ENCODE data around the gene GMPR2. TPM values are rescaled to one million over a fixed set of nuclear protein-coding genes. Genes with fewer than 3 reads are reported as not detected.

Gene GMPR2
- total and polyA plus RNA-seq, 2 experiments from 2014 or later: 55.0 to 70.9 TPM

- Histone ChIP-seq H3K9me2 (ENCODE audit: insufficient read depth) (no peaks in the 10 kb centered on the region), H3K27ac (no peak overlapping the region), H3K4me3 (no peak overlapping the region), H4K20me1 (ENCODE audit: insufficient read depth) (no peaks in the 10 kb centered on the region), H3K36me3 (ENCODE audit: low read depth) (no peaks in the 10 kb centered on the region), H3K79me2 (ENCODE audit: insufficient read depth) (no peaks in the 10 kb centered on the region), H3K27me3 (replicated peaks; ENCODE audit: insufficient read depth) (no peaks in the 10 kb centered on the region), H2AFZ (no peak overlapping the region), H3K4me1 (ENCODE audit: insufficient read depth) (peaks cover 17% of the 10 kb centered on the region), H3K9ac (no peak overlapping the region), H3F3A (ENCODE audit: insufficient read depth) (peaks cover 16% of the 10 kb centered on the region; the same call in 1 of the 2 replicates), H3K9me3 (ENCODE audit: low read depth) (no peaks in the 10 kb centered on the region), H3K4me2 (ENCODE audit: unreplicated experiment) (no peak overlapping the region)
- no peak for TF ChIP-seq EZH2 (IDR thresholded peaks at IDR 0.05; ENCODE audit: insufficient read depth, poor library complexity, severe bottlenecking)
- TF ChIP-seq EZH2phosphoT487 (IDR thresholded peaks at IDR 0.05; ENCODE audit: insufficient read depth, low read depth): no peak
- in situ Hi-C loops (cut with MboI): no loop called here
- DNase-seq: no peak
- WGBS, 2 experiments (ENCODE audit: low coverage in 1 of 2, low lambda C conversion rate in 2 of 2, missing lambda C conversion rate in 2 of 2): 83 to 90% methylated on average over 8 of the region's 8 CpGs
Observed at GRCh38 chr14:24255438-24255837, 22.7 kb downstream of the GMPR2 start.

- H3K9me3 ChIP-seq (ENCODE audit: low read depth): no peaks in the 10 kb centered on the region
- H3K4me3 ChIP-seq: no peak overlapping the region
- H3K79me2 ChIP-seq (ENCODE audit: insufficient read depth): no peaks in the 10 kb centered on the region
- H2AFZ ChIP-seq: no peak overlapping the region
- DNase-seq: no peak
- WGBS, 2 experiments (ENCODE audit: low coverage in 1 of 2, low lambda C conversion rate in 2 of 2, missing lambda C conversion rate in 2 of 2): 89 to 95% methylated on average over 11 to 12 of the region's 12 CpGs
- no peaks in the 10 kb centered on the region for H4K20me1 ChIP-seq (ENCODE audit: insufficient read depth)
- H3K27ac ChIP-seq: no peak overlapping the region
- no peaks in the 10 kb centered on the region for H3K27me3 ChIP-seq (replicated peaks; ENCODE audit: insufficient read depth)
- H3K9ac ChIP-seq: no peak overlapping the region
- TF ChIP-seq EZH2 (IDR thresholded peaks at IDR 0.05; ENCODE audit: insufficient read depth, poor library complexity, severe bottlenecking) (no peak), EZH2phosphoT487 (IDR thresholded peaks at IDR 0.05; ENCODE audit: insufficient read depth, low read depth) (no peak)
- H3F3A ChIP-seq (ENCODE audit: insufficient read depth): peaks cover 13% of the 10 kb centered on the region; the same call in 1 of the 2 replicates
- in situ Hi-C loops (cut with MboI): no loop called here
- H3K4me1 ChIP-seq (ENCODE audit: insufficient read depth): peaks cover 17% of the 10 kb centered on the region
- no peaks in the 10 kb centered on the region for H3K36me3 ChIP-seq (ENCODE audit: low read depth)
- no peaks in the 10 kb centered on the region for H3K9me2 ChIP-seq (ENCODE audit: insufficient read depth)
- no peak overlapping the region for H3K4me2 ChIP-seq (ENCODE audit: unreplicated experiment)
Observed at GRCh38 chr14:24255931-24256711, 23.4 kb downstream of the GMPR2 start.

GRCh38 chr14:24256960-24257359, 24.2 kb downstream of the GMPR2 start:
- no peaks in the 10 kb centered on the region for H4K20me1 ChIP-seq (ENCODE audit: insufficient read depth)
- TF ChIP-seq EZH2phosphoT487 (IDR thresholded peaks at IDR 0.05; ENCODE audit: insufficient read depth, low read depth) (no peak), EZH2 (IDR thresholded peaks at IDR 0.05; ENCODE audit: insufficient read depth, poor library complexity, severe bottlenecking) (no peak)
- no peak overlapping the region for H3K4me2 ChIP-seq (ENCODE audit: unreplicated experiment)
- H3K4me1 ChIP-seq (ENCODE audit: insufficient read depth): peaks cover 11% of the 10 kb centered on the region
- no peak overlapping the region for H3K4me3 ChIP-seq
- H3K9ac ChIP-seq: no peak overlapping the region
- H3K9me3 ChIP-seq (ENCODE audit: low read depth): no peaks in the 10 kb centered on the region
- H3F3A ChIP-seq (ENCODE audit: insufficient read depth): peaks cover 4% of the 10 kb centered on the region; the same call in 1 of the 2 replicates
- H3K27ac ChIP-seq: no peak overlapping the region
- WGBS, 2 experiments (ENCODE audit: low coverage in 1 of 2, low lambda C conversion rate in 2 of 2, missing lambda C conversion rate in 2 of 2): 49 to 58% methylated on average over 4 of the region's 4 CpGs
- no peak for DNase-seq
- H3K27me3 ChIP-seq (replicated peaks; ENCODE audit: insufficient read depth): no peaks in the 10 kb centered on the region
- no peaks in the 10 kb centered on the region for H3K36me3 ChIP-seq (ENCODE audit: low read depth)
- no peaks in the 10 kb centered on the region for H3K9me2 ChIP-seq (ENCODE audit: insufficient read depth)
- H2AFZ ChIP-seq: no peak overlapping the region
- in situ Hi-C loops (cut with MboI): no loop called here
- no peaks in the 10 kb centered on the region for H3K79me2 ChIP-seq (ENCODE audit: insufficient read depth)

- WGBS, 2 experiments (ENCODE audit: low coverage in 1 of 2, low lambda C conversion rate in 2 of 2, missing lambda C conversion rate in 2 of 2): 94% methylated on average over 7 to 9 of the region's 9 CpGs
- in situ Hi-C loops (cut with MboI): no loop called here
- no peak overlapping the region for H3K4me2 ChIP-seq (ENCODE audit: unreplicated experiment)
Observed at GRCh38 chr14:24258119-24258518, 25.4 kb downstream of the GMPR2 start.

More at GRCh38 chr14:24258119-24258518, 25.4 kb downstream of the GMPR2 start:
- TF ChIP-seq EZH2 (IDR thresholded peaks at IDR 0.05; ENCODE audit: insufficient read depth, poor library complexity, severe bottlenecking) (no peak), EZH2phosphoT487 (IDR thresholded peaks at IDR 0.05; ENCODE audit: insufficient read depth, low read depth) (no peak)
- peaks cover 7% of the 10 kb centered on the region for H3K4me1 ChIP-seq (ENCODE audit: insufficient read depth)
- no peak overlapping the region for H3K4me3 ChIP-seq
- no peak for DNase-seq
- H3K79me2 ChIP-seq (ENCODE audit: insufficient read depth): no peaks in the 10 kb centered on the region
- no peak overlapping the region for H3K9ac ChIP-seq
- H3K9me3 ChIP-seq (ENCODE audit: low read depth): no peaks in the 10 kb centered on the region
- H3K9me2 ChIP-seq (ENCODE audit: insufficient read depth): no peaks in the 10 kb centered on the region
- H3F3A ChIP-seq (ENCODE audit: insufficient read depth): no peaks in the 10 kb centered on the region
- H3K27me3 ChIP-seq (replicated peaks; ENCODE audit: insufficient read depth): no peaks in the 10 kb centered on the region
- no peaks in the 10 kb centered on the region for H4K20me1 ChIP-seq (ENCODE audit: insufficient read depth)
- no peaks in the 10 kb centered on the region for H3K36me3 ChIP-seq (ENCODE audit: low read depth)
- H2AFZ ChIP-seq: no peak overlapping the region
- H3K27ac ChIP-seq: no peak overlapping the region
